SJCRH30 (cell line): ENCODE data around the gene SLC22A23. TPM values are rescaled to one million over a fixed set of nuclear protein-coding genes. Genes with fewer than 3 reads are reported as not detected.
"Not testable (repeated sequence)": the region's sequence is repeated elsewhere in the genome, so short reads cannot be mapped to it uniquely, and the experiment has no call there.

Experiments
- DNase-seq, 2 experiments: peaks; one replicate each; pipeline ENCODE4 v3.0.0-alpha.2; 2015 to 2020
- H3K27ac ChIP-seq: fragments of 250-450 bp; sonication (Bioruptor Pico); 2 replicates; pipeline ENCODE4 v1.5.1; 2020; ENCODE audit warnings: mild to moderate bottlenecking, moderate library complexity
- H3K27me3 ChIP-seq: fragments of 250-450 bp; sonication (Bioruptor Pico); 2 replicates; pipeline ENCODE4 v1.5.1; 2020; ENCODE audit warnings: mild to moderate bottlenecking, moderate library complexity
- H3K36me3 ChIP-seq: fragments of 250-450 bp; sonication (Bioruptor Pico); 2 replicates; pipeline ENCODE4 v1.5.1; 2020; ENCODE audit warnings: mild to moderate bottlenecking, moderate library complexity
- H3K4me1 ChIP-seq: fragments of 250-450 bp; sonication (Bioruptor Pico); 2 replicates; pipeline ENCODE4 v1.5.1; 2020; ENCODE audit warnings: mild to moderate bottlenecking, moderate library complexity
- H3K4me3 ChIP-seq: fragments of 250-450 bp; sonication (Bioruptor Pico); 2 replicates; pipeline ENCODE4 v1.5.1; 2020; ENCODE audit warnings: mild to moderate bottlenecking, moderate library complexity
- H3K9me3 ChIP-seq: fragments of 250-450 bp; sonication (Bioruptor Pico); replicated peaks from 2 replicates; pipeline ENCODE4 v1.5.1; 2020; ENCODE audit warnings: mild to moderate bottlenecking, moderate library complexity
- total RNA-seq: library from RNA; depleted of rRNA; stranded (reverse); fragments of >200 nt; shearing (Covaris generic); gene quantifications from 2 replicates; pipeline ENCODE4 v1.2.3, GENCODE V29; 2014

SLC22A23 gene
- total RNA-seq, 1 experiment from 2014 or later, result 0.43 TPM

DNA sequence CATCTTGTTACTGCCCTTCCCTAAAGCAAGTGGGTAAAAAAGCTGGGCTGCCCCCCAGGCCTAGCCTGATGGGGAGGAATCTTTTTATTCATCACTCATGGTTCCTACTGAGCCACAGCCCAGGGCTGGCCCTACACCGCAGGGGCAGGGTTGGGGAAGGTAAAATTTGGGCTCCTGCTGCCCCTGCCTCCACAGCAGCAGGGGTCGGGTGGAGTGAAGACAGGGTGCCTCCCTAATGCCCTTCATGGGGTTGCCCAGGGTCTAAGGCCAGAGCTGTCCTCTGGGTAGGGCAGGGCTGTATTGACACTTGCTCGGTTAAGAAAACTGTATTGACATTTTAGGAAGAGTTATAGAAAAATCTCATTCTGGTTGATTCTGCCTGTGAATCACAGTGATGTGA lies 207.0 kb downstream of the SLC22A23 start:
- no peak for DNase-seq
- Histone ChIP-seq H3K27ac (no peak overlapping the region), H3K4me1 (no peaks in the 10 kb centered on the region; the same call in 1 of the 2 replicates), H3K36me3 (no peaks in the 10 kb centered on the region), H3K4me3 (no peak overlapping the region), H3K9me3 (no peaks in the 10 kb centered on the region), H3K27me3 (no peaks in the 10 kb centered on the region)

DNA sequence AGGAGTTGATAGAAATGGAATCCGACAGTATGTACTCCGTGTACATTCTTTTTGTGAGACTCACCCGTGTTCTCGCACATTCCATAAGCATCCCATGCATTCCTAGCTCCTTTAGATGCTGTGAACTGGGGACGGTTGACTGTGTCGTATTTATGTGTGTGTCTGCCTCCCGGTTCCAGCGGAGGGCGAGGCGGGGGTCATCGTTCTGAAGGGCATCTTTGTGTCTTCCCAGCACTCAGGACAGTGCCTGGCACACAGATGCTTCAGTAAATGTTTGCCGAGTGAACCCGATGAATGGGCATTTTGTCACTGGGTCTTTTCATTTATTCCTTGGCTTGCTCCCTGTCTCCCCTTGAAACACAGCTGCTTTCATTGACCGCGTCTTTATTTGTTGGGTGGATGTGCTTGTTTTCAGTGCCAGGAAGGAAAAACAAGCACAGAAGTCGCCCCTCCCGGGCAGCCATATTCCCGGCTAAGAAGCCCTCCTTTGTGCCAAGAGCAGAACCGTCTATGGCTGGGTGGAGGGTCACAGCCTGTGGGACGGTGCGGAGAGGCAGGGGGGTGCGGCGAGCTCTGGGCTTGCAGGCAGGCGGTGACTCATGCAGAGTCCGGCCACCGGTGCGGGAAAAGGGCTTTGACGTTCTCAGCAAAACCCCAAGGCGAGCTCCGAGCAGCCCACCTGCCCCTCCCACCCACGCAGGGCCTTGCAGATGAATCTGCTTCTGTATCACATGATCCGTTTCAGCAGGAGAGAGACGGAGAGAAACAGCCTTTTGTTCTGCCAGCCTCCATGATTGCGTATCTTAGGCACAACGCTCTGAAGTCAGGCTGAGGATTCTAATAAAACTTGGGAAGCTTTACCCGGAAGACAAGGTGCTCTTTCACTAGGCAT lies 209.3 kb downstream of the SLC22A23 start:
- Histone ChIP-seq H3K27me3 (no peaks in the 10 kb centered on the region), H3K9me3 (no peaks in the 10 kb centered on the region), H3K27ac (peak overlapping the region; percentile 21; the same call in 1 of the 2 replicates), H3K36me3 (no peaks in the 10 kb centered on the region), H3K4me1 (no peaks in the 10 kb centered on the region; the same call in 1 of the 2 replicates), H3K4me3 (peak overlapping the region; percentile 50)
- peak; percentile 69 to 74 for DNase-seq

GRCh38 chr6:3245216-3245615 lies 211.6 kb downstream of the SLC22A23 start:
- DNase-seq, result no peak
- no peak overlapping the region for H3K27ac ChIP-seq
- no peak overlapping the region for H3K4me3 ChIP-seq
- no peaks in the 10 kb centered on the region for H3K9me3 ChIP-seq
- H3K4me1 ChIP-seq, result no peaks in the 10 kb centered on the region; the same call in 1 of the 2 replicates
- H3K36me3 ChIP-seq, result no peaks in the 10 kb centered on the region
- no peaks in the 10 kb centered on the region for H3K27me3 ChIP-seq

GRCh38 chr6:3244832-3245161 lies 212.1 kb downstream of the SLC22A23 start:
- not testable (repeated sequence) for H3K27me3 ChIP-seq, H3K4me1 ChIP-seq, DNase-seq, H3K27ac ChIP-seq, H3K9me3 ChIP-seq, H3K36me3 ChIP-seq, H3K4me3 ChIP-seq

GRCh38 chr6:3244003-3244831 lies 212.6 kb downstream of the SLC22A23 start:
- DNase-seq, result no peak
- H3K36me3 ChIP-seq, result no peaks in the 10 kb centered on the region
- no peaks in the 10 kb centered on the region for H3K4me1 ChIP-seq
- H3K4me3 ChIP-seq, result no peak overlapping the region
- H3K27ac ChIP-seq, result no peak overlapping the region
- H3K27me3 ChIP-seq, result no peaks in the 10 kb centered on the region
- H3K9me3 ChIP-seq, result no peaks in the 10 kb centered on the region

GRCh38 chr6:3242768-3243167 lies 214.1 kb downstream of the SLC22A23 start:
- H3K4me1 ChIP-seq, result peaks cover 5% of the 10 kb centered on the region; the same call in 1 of the 2 replicates
- H3K9me3 ChIP-seq, result no peaks in the 10 kb centered on the region
- H3K4me3 ChIP-seq, result no peak overlapping the region
- DNase-seq, result no peak
- H3K27ac ChIP-seq, result no peak overlapping the region
- H3K36me3 ChIP-seq, result no peaks in the 10 kb centered on the region
- no peaks in the 10 kb centered on the region for H3K27me3 ChIP-seq

DNA sequence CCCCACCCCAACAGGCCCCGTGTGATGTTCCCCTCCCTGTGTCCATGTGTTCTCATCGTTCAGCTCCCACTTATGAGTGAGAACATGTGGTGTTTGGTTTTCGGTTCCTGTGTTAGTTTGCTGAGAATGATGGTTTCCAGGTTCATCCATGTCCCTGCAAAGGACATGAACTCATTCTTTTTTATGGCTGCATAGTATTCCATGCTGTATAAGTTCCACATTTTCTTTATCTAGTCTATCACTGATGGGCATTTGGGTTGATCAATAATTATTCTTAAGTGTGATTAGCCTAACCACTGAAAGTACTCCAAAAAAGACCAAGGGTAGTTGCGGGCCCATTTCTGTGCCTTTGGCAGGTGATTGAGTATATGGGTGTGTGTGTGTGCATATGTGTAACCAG lies 215.1 kb downstream of the SLC22A23 start:
- not testable (repeated sequence) for H3K27ac ChIP-seq, H3K4me3 ChIP-seq, DNase-seq, H3K36me3 ChIP-seq, H3K27me3 ChIP-seq, H3K4me1 ChIP-seq, H3K9me3 ChIP-seq

- no peak for DNase-seq
- no peaks in the 10 kb centered on the region for H3K9me3 ChIP-seq
- H3K4me3 ChIP-seq, result no peak overlapping the region
- no peaks in the 10 kb centered on the region for H3K36me3 ChIP-seq
- H3K27me3 ChIP-seq, result no peaks in the 10 kb centered on the region
- H3K27ac ChIP-seq, result no peak overlapping the region
- H3K4me1 ChIP-seq, result peaks cover 5% of the 10 kb centered on the region; the same call in 1 of the 2 replicates
These were observed 216.3 kb downstream of the SLC22A23 start for GRCh38 chr6:3240595-3240994.

DNA sequence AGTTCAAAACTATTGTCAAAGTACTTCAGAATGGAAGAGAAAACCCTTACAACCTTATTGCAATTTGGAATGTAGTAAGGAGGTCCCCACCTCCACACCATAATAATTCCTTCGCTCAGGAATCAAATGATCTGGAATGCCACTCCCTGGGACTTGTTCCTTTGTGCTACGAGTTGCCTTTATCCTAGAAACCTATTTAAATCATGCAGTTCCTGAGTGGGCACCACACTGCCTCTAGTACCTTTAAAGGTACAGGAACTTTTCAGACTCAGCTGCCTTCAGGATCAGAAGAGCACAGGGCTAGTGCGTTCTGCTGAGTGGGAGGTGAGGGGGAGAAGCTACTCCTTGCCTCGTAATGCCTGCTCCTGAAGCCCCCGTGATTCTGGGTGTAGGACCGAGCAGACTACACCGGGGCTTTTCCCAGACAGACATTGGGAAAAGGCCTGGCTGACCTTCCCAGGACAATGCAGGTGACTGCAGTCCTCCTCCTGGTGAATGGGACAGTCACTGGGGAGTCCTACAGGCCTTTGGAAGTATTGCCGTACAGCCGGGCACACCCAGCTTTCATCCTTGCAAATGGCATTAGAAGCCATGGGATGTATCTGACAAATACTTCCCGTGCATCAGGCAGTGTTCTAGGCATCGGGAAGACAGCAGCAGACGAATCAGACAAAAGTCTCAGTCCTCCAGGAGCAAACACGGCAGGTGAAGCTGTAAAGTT lies 217.6 kb downstream of the SLC22A23 start:
- H3K9me3 ChIP-seq, result no peaks in the 10 kb centered on the region
- H3K36me3 ChIP-seq, result no peaks in the 10 kb centered on the region
- H3K4me3 ChIP-seq, result no peak overlapping the region
- no peak for DNase-seq
- no peaks in the 10 kb centered on the region for H3K27me3 ChIP-seq
- H3K4me1 ChIP-seq, result peaks cover 5% of the 10 kb centered on the region; the same call in 1 of the 2 replicates
- no peak overlapping the region for H3K27ac ChIP-seq

DNA sequence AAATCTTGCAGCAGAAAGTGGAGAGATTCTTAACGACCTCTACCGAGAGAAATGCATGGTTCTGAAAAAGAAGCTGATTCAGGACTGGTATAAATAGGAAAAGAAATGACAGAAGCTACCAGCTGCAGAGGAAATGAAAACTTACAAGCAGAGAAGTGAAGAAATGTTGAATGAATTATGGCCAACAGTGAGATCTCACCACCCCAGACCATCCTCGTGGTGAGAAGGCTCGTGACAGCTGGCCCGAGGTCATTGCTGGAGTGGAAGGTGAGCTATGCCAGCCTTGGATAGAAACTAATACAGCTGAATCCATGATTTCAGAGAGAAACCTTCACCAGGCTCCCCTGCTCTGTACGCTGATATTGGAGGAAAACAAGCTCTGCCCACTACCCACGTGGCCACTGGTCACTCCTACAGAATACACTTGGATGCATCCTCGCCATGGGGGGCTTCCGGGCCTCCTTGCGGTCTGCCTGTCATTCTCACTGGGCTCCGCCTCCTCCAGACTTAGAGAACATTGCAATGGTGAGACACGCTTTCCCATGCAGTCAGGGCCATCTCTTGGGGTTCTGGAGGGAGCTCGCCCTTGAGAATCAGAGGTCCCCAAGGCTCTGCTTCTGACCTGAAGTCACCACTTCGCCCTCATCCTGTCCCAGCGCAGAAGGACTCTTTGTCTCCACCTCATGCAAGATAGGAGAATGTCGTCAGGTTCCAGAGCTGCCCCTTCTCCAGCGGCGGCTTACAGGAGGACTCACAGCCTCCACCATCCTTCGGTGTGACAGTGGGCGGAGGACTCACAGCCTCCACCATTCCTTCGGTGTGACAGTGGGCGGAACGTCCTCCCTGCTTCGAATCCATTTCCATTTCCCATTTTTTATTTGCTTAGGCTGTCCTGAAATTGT lies 218.8 kb downstream of the SLC22A23 start:
- no peaks in the 10 kb centered on the region for H3K27me3 ChIP-seq
- no peaks in the 10 kb centered on the region for H3K9me3 ChIP-seq
- H3K27ac ChIP-seq, result peak overlapping the region; percentile 66
- H3K36me3 ChIP-seq, result no peaks in the 10 kb centered on the region
- H3K4me1 ChIP-seq, result peaks cover 5% of the 10 kb centered on the region; the same call in 1 of the 2 replicates
- peak; percentile 74 to 75 for DNase-seq
- H3K4me3 ChIP-seq, result peak overlapping the region; percentile 11

DNA sequence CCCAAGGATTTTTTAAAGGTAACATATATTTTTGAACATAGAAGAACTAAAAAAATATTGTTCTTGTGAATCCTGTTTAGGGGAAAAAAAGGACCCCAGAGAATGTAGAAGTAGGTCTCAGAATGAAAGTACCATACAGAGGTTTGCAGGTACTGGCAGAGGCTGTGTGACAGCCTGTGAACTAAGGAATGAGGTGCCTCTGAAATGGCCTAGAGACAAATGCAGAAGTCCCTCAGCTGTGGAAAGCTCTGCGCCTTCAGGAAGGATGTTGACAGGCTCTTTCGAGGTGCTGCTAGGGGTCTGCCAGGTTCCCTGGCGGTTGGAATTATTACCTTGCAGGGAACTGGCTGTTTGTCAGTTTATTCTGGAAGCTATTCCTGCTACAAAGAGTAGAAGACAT lies 220.8 kb downstream of the SLC22A23 start:
- Histone ChIP-seq H3K4me3 (no peak overlapping the region), H3K9me3 (no peaks in the 10 kb centered on the region), H3K4me1 (peaks cover 5% of the 10 kb centered on the region; the same call in 1 of the 2 replicates), H3K36me3 (no peaks in the 10 kb centered on the region), H3K27ac (no peak overlapping the region), H3K27me3 (no peaks in the 10 kb centered on the region)
- DNase-seq, result no peak

DNA sequence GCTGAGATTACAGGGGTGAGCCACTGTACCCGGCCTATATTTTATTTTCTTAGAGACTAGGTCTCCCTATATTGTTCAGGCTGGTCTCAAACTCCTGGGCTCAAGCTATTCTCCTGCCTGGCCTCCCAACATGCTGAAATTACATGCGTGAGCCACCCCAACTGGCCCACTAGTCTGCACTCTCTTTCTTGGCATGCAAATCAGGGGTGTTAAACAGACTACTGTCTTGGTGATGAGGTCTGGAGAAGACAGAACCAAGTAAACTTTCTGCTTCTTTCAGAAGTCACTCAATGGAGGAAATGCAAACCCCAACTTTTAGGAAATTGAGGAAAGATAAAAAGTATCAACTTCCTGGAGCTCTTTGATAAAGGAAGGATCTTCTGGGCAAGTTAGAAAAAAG lies 221.4 kb downstream of the SLC22A23 start:
- H3K4me1 ChIP-seq, result peaks cover 5% of the 10 kb centered on the region
- DNase-seq, result no peak
- H3K9me3 ChIP-seq, result no peaks in the 10 kb centered on the region
- no peaks in the 10 kb centered on the region for H3K36me3 ChIP-seq
- no peak overlapping the region for H3K27ac ChIP-seq
- no peak overlapping the region for H3K4me3 ChIP-seq
- no peaks in the 10 kb centered on the region for H3K27me3 ChIP-seq

- H3K4me3 ChIP-seq, result no peak overlapping the region
- H3K27ac ChIP-seq, result no peak overlapping the region
- peaks cover 7% of the 10 kb centered on the region for H3K4me1 ChIP-seq
- H3K27me3 ChIP-seq, result peaks cover 7% of the 10 kb centered on the region; the same call in 1 of the 2 replicates
- no peak for DNase-seq
- H3K36me3 ChIP-seq, result no peaks in the 10 kb centered on the region
- no peaks in the 10 kb centered on the region for H3K9me3 ChIP-seq
These were observed 222.9 kb downstream of the SLC22A23 start for GRCh38 chr6:3233904-3234303.

GRCh38 chr6:3233321-3233720 lies 223.5 kb downstream of the SLC22A23 start:
- no peak for DNase-seq
- no peaks in the 10 kb centered on the region for H3K9me3 ChIP-seq
- no peak overlapping the region for H3K4me3 ChIP-seq
- no peaks in the 10 kb centered on the region for H3K36me3 ChIP-seq
- H3K27me3 ChIP-seq, result peaks cover 9% of the 10 kb centered on the region; the same call in 1 of the 2 replicates
- peaks cover 6% of the 10 kb centered on the region for H3K4me1 ChIP-seq
- no peak overlapping the region for H3K27ac ChIP-seq
